ENCODE measurements around the gene MAP3K20.
"Not testable (repeated sequence)": the region's sequence is repeated elsewhere in the genome, so short reads cannot be mapped to it uniquely, and the experiment has no call there.

Gene MAP3K20

GRCh38 chr2:173075781-173076580 is at the start of gene MAP3K20:
TSS of gene MAP3K20 (plus strand) at chr2:173075846. CDS start at chr2:173091032, 15,186 bp downstream.
- peak; percentile 15 for DNase-seq

GRCh38 chr2:173026479-173026878 is 49.2 kb upstream of the MAP3K20 start:
- no peak for DNase-seq

- peak; percentile 68 for DNase-seq
Measured at GRCh38 chr2:173027181-173028128, 48.2 kb upstream of the MAP3K20 start.

DNA sequence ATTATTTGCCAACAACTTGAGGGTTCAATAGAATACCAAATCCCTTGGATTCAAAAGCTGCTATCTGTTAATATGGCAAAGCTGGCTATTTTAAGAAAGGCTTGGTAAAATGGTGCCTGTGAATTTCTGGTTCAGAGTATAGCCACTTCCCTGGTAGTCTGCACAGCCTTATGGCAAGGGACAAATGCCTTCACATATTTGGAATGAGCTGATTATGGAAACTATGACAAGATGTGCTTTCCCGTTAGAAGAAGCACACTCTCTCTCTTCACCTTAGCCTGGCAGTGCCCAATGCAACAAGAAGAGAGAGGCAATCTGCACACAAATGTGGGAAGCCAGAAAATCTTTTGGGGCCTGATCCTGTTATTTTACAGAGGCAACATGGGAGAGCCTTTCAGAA is 47.5 kb upstream of the MAP3K20 start:
- no peak for DNase-seq

DNA sequence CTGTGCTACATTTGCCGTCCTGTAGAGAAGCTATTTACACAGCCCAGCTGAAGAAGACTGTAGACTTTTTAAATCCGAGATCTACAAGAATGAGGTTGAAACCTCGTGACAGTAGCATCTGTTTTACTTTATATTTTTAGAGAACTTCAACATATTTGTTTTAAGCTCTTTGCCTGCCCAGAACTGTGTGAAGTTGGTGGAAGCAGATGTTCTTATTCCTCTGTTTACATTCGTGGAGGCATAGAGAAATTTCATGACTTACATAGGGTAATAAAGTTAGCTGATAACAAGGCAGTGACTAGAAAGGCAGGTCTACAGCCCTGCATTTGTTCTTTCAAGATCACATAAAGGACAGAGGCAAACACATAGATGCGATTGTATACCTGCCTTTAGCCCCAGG is 47.0 kb upstream of the MAP3K20 start:
- no peak for DNase-seq

DNA sequence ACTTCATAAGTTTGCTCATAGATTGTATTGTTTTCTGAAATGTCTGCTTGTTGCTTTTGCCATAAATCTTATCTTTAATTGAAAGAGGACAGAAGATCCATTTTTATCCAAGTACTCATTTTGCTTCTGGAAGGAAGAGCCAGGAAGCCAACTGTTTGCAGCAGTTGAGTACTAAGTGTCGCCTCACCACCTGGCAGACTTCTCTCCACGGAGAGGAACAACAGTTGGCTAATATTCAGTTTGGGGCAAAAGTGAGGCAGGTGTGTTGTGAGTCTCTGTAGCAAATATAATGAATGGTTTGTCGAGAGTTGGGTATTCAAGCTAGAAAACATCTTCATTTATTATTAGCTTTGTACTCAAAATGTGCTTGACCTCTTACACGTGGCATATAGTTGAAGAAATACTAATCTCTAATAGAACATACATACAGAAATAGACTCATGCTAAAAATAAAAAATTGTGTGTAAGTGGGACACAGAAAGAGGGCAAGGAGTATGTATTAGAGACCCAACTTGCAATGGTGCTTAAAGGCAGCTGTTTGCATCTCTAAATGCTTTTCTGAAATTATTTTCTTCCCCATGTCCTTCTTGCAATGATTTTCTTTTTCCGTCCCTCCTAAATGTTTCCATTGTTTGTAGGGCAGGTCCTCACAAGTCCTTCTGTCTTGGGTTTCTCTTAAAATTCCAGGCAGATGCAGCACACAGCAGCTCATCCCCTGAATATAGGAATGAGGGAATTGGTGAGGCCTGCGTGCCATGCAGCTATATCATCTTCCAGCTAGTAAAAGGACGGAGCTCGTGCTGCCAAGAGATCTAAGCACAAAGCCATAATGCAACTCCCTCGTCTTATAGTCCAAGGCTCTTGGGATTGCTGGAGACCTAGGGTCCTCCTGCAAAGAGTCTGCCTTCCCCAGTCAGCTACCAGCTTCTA is 44.8 kb upstream of the MAP3K20 start:
- DNase-seq = no peak

DNA sequence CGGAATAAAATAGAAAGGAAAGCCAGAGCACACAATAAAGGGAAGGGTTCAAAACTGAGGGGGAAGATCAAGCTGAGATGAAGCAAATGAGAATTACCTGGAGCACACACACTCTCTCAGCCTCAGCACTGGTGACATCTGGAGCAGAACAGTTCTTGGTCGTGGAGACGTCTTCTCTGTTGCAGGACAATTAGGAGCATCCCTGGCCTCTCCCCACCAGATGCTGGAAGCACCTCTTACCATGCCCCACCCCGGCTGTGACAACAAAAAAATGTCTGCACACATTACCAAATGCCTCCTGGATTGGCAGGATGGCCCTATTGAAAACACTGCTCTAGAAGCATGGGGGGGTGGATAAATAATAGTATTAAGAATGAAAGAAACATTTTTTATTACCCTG is 43.6 kb upstream of the MAP3K20 start:
- DNase-seq = no peak

GRCh38 chr2:173033084-173033483 is 42.6 kb upstream of the MAP3K20 start:
- DNase-seq = no peak

- no peak for DNase-seq
Measured at GRCh38 chr2:173034143-173034542, 41.5 kb upstream of the MAP3K20 start.

DNA sequence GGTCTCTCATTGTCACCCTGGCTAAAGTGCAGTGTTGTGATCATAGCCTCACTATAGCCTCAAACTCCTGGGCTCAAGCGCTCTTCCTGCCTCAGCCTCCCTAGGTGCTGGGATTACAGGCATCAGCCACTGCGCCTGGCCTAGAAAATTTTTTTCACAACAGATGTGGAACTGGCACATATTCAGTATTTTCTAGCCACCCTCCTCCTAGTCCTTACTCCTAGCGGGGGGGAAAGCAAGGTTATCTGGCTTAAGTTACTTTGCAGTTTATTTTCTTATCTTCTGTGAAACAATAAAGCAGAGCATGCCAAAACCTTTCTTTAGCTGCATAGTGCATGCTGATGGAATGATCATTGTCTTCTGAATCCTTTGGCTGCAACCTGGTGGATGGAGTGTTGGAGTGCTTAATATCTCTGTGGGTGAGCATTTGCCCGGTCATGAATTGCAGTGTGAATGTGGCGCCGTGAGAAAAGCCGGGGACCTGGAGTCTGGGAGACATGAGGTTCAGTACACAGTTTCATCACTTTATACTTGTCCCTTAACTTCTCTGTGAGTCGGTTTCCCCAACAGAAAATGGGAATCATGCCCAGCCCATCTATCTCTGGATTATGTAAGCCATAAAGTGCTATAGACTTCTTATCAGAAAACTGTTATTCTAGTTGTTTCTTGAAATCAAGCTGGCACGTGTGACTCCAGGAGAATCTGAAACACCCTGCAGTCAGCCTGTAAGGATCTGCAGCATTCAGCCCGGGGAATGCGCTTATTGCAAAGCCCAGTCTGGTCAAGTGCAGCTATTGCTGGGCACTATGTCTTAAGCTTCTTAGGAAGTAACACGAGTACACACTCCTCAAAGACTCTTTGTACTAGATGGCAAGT is 38.2 kb upstream of the MAP3K20 start:
- DNase-seq = no peak

DNA sequence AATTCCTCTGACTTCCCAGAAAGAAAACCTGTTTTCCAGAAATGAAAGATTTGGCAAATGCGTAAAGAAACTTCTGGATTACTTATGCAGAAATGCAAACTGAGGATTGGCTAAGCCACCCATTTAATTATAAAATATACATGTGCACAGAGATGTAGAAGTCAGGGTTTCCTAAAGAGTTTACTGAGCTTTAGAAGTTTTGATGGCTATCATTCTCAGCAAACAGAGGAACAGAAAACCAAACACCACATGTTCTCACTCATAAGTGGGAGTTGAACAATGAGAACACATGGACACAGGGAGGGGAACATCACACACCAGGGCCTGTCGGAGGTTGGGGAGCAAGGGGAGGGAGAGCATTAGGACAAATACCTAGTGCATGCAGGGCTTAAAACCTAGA is 37.4 kb upstream of the MAP3K20 start:
- DNase-seq = not testable (repeated sequence)

DNA sequence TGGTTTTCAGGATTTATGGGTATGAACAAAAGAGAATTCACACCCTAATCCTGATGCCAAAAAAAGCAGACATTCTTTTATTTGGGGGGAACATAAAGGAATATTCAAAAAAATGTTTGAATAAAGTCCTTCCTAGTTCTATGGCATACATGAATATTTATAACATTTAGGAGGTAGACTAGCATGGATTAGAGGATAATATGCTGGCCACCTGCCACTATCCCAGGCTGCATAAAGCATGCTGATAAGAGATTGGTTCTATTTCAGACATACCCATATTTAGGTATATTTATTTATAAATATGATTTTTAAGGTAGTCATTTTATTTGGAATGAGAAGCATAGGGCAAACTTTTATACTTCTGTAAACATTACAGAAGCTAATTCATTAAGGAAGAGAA is 34.9 kb upstream of the MAP3K20 start:
- DNase-seq = no peak

GRCh38 chr2:173043476-173043875 is 32.2 kb upstream of the MAP3K20 start:
- DNase-seq = no peak

DNA sequence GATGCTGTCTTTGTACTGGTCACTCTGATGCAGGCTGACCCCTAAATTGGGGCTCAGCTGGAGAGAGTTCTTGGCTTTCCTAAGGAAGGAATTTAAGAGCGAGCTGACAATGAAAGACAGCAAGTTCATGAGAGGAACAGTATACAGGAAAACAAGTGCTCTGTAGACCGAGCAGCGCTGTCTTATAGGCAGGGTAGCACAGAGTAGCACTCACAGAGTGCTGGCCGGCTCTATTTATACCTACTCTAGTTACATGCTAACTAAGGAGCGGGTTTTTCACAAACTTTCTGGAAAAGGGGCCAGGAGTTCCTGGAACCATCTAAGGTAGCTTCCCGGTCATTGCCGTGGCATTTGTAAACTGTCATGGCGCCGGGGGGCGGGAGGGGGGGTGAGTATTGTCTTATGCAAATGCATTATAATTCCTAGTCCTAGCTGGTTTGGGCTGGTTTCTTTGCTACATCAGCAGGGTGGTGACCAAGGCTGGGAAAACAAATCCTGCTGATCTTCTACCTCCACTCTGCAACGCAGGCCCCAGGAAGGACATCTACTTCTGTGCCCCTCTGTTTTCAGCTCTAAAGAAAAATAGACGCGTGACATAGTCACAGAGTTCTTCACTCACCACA is 31.6 kb upstream of the MAP3K20 start:
- DNase-seq = peak; percentile 5

- DNase-seq = no peak
Measured at GRCh38 chr2:173044686-173045085, 31.0 kb upstream of the MAP3K20 start.

- DNase-seq = no peak
Measured at GRCh38 chr2:173045181-173045580, 30.5 kb upstream of the MAP3K20 start.

- DNase-seq = no peak
Measured at GRCh38 chr2:173048522-173048896, 27.1 kb upstream of the MAP3K20 start.

DNA sequence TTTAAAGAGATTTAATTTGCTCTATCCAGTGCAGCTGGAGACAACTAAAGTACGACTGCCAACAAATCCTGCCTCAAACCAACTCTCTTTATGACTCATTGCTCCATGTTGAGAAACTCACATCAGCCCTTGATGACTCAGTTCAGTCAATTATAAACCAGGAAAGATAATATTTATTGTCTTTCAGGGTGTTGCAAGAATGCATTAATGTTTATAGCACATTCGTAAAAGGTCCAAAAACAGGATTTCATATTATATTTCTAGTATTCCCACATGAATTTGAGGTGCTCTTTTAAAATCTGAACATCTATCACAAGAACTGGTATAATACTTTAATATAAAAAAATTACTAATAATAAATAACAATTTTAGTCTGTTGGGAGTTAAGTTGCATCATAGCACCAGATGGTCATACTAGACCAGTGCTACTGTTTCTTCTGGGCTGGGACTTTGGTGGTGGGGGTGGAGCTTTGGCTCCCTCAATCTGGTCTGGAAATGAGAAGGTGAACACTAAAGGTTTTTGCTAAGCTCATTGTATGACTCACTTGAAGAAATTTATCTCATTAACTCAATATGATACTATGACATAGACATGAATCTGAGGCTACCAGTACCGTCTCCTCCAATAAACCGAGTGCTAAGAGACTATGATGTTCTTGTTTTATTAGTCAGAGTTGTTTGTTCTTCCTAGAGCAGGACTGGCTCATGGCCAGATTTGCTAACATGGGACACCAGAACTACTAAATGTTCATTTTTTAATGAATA is 26.6 kb upstream of the MAP3K20 start:
- no peak for DNase-seq

- DNase-seq = no peak
Measured at GRCh38 chr2:173049831-173050230, 25.8 kb upstream of the MAP3K20 start.

GRCh38 chr2:173050684-173051083 is 25.0 kb upstream of the MAP3K20 start:
- no peak for DNase-seq
